ENCODE data around the gene DLEC1. TPM values are rescaled to one million over a fixed set of nuclear protein-coding genes. Genes with fewer than 3 reads are reported as not detected.

DLEC1 gene
- total and polyA plus RNA-seq, 9 of the 15 experiments (the other 6 are each of a cell fraction or from before 2014, with no cell fraction given): 0.07 to 0.08 TPM; not detected in 7

- TF ChIP-seq GTF3C2 (IDR thresholded peaks at IDR 0.05; ENCODE audit: borderline replicate concordance, extremely low read depth, insufficient read length) (peak; percentile 41), ZNF146 (CRISPR knock-in tag; IDR thresholded peaks at IDR 0.05; ENCODE audit: unreplicated experiment) (no peak), KAT7 (CRISPR knock-in tag; IDR thresholded peaks at IDR 0.05; ENCODE audit: borderline replicate concordance) (peak; percentile 43; the same call in 1 of the 2 replicates), GTF2E2 (tag; IDR thresholded peaks at IDR 0.05) (no peak)
These were observed 125.0 kb downstream of the DLEC1 start (continued) for GRCh38 chr3:38163841-38164642.

GRCh38 chr3:38164643-38164951, 125.6 kb downstream of the DLEC1 start:
- Histone ChIP-seq H3K4me3 (peak overlapping the region; percentile 91), H3K27me3 (ENCODE audit: control insufficient read depth in 2 of 2, insufficient read depth in 2 of 2, low read length in 2 of 2) (no peaks in the 10 kb centered on the region), H3K27ac (ENCODE audit: extremely low read depth, low read depth, low read length) (peak overlapping the region; percentile 98), H3K9me3 (replicated peaks; ENCODE audit: control insufficient read depth, insufficient read depth, low read depth, low read length) (no peaks in the 10 kb centered on the region), H3K4me1 (replicated peaks in 1 of 2; ENCODE audit: control insufficient read depth in 2 of 2, insufficient read depth in 2 of 2, low read length in 2 of 2) (peaks cover 22 to 35% of the 10 kb centered on the region in 2 experiments), H3K9me1 (ENCODE audit: control insufficient read depth, insufficient read depth, low read length) (no peaks in the 10 kb centered on the region), H3K9ac (ENCODE audit: insufficient read depth in 1 of 2, low read depth in 2 of 2, low read length in 2 of 2) (peak overlapping the region; percentile 89 to 91), H3K36me3 (ENCODE audit: control insufficient read depth, insufficient read depth, low read length) (peaks cover 16% of the 10 kb centered on the region), H3K79me2 (ENCODE audit: control insufficient read depth, insufficient read depth, low read length) (peaks cover 43% of the 10 kb centered on the region), H3K4me2 (ENCODE audit: insufficient read depth, low read length) (peak overlapping the region; percentile 89), H2AFZ (ENCODE audit: low read depth, low read length) (peak overlapping the region; percentile 98), H4K20me1 (replicated peaks; ENCODE audit: control insufficient read depth, insufficient read depth, low read length) (peaks cover 7% of the 10 kb centered on the region)
- in situ Hi-C loops (cut with MboI) (no loop called here), intact Hi-C loops (cut with micrococcal nuclease) (no loop called here)
- ChIA-PET CTCF (ENCODE audit: low intra/inter-chr PET ratio) (no interaction called here), POLR2A (interaction anchor here (0.6 to 5.4 kb wide), 21 partner anchors 8 to 460 kb away, joined by 3 to 55 read pairs (median 4); partner anchors contain the start of genes ACAA1 and MYD88)
- WGBS (ENCODE audit: insufficient coverage, low coverage, missing lambda C conversion rate): under 1% methylated on average over 17 of the region's 17 CpGs
- BruUV-seq (replicated peaks): TSS peak; percentile 96
- ATAC-seq: no peak
- FAIRE-seq: no peak
- DNase-seq (ENCODE audit: extremely low read depth in 1 of 4, low spot score in 3 of 4): no peak
- no peak; the same call in 1 of the 2 replicates for TF ChIP-seq IRF1 (CRISPR knock-in tag; IDR thresholded peaks at IDR 0.05; ENCODE audit: borderline replicate concordance)
- TF ChIP-seq ZNF398 (CRISPR knock-in tag; IDR thresholded peaks at IDR 0.05): no peak
- TF ChIP-seq ZNF436 (CRISPR knock-in tag; IDR thresholded peaks at IDR 0.05): no peak
- TF ChIP-seq HEY1 (CRISPR knock-in tag; IDR thresholded peaks at IDR 0.05; ENCODE audit: borderline replicate concordance): no peak
- TF ChIP-seq RCOR1 (IDR thresholded peaks at IDR 0.05; ENCODE audit: borderline replicate concordance in 1 of 2, low read depth in 2 of 2, low read length in 2 of 2): no peak
- TF ChIP-seq HBP1 (CRISPR knock-in tag; IDR thresholded peaks at IDR 0.05): no peak
- peak; percentile 65; the same call in 1 of the 2 replicates for TF ChIP-seq TCF7 (IDR thresholded peaks at IDR 0.05; ENCODE audit: borderline replicate concordance)
- TF ChIP-seq FOXP1 (CRISPR knock-in tag; IDR thresholded peaks at IDR 0.05): no peak
